ENCODE data around the gene ACIN1.

ACIN1 gene

GRCh38 chr14:23069413-23069806, 25.5 kb downstream of the ACIN1 start:
- H4K91ac ChIP-seq (ENCODE audit: low read depth, low read length, poor library complexity), result no peak overlapping the region
- peaks cover 23 to 25% of the 10 kb centered on the region in 2 donors for H3K4me1 ChIP-seq (ENCODE audit: control insufficient read depth in 2 of 2, insufficient read depth in 1 of 2, low read depth in 1 of 2, low read length in 2 of 2)
- H3K27me3 ChIP-seq (ENCODE audit: control insufficient read depth in 3 of 3, insufficient read depth in 3 of 3, low read depth in 1 of 3, low read length in 3 of 3), result no peaks in the 10 kb centered on the region
- H3K9me3 ChIP-seq (replicated peaks in 1 of 2; ENCODE audit: control insufficient read depth in 2 of 2, insufficient read depth in 1 of 2, low read depth in 1 of 2, low read length in 2 of 2), result no peaks in the 10 kb centered on the region
- no peak for DNase-seq (ENCODE audit: low spot score)
- H2BK5ac ChIP-seq (ENCODE audit: low read length), result no peak overlapping the region
- no peak overlapping the region for H3K4ac ChIP-seq (ENCODE audit: low read length)
- H2BK12ac ChIP-seq (ENCODE audit: low read length), result no peak overlapping the region
- no peak overlapping the region for H2AK5ac ChIP-seq (ENCODE audit: low read depth, low read length)
- H2BK15ac ChIP-seq (ENCODE audit: low read length), result no peak overlapping the region
- WGBS, 2 donors (ENCODE audit: extremely low coverage in 2 of 2, insufficient read length in 2 of 2, insufficient replicate concordance in 1 of 2), result no CpG with 5 or more reads among the region's 4 CpGs
- H2BK120ac ChIP-seq (ENCODE audit: low read depth, low read length), result no peak overlapping the region
- H4K8ac ChIP-seq (ENCODE audit: low read depth, low read length), result no peak overlapping the region
- H3K23ac ChIP-seq (ENCODE audit: low read depth, low read length, poor library complexity), result no peak overlapping the region
- H3K36me3 ChIP-seq (replicated peaks in 1 of 2; ENCODE audit: control insufficient read depth in 2 of 2, insufficient read depth in 2 of 2, low read length in 2 of 2), result peaks cover 45 to 70% of the 10 kb centered on the region in 2 donors
- H2AFZ ChIP-seq (ENCODE audit: low read length), result no peak overlapping the region
- no peak overlapping the region for H3K4me2 ChIP-seq (ENCODE audit: insufficient read depth, low read length, poor library complexity, severe bottlenecking)
- no peak overlapping the region for H3K14ac ChIP-seq (ENCODE audit: low read length)
- peaks cover 5% of the 10 kb centered on the region for H3K79me1 ChIP-seq (ENCODE audit: low read depth, low read length)
- H3K4me3 ChIP-seq (ENCODE audit: low read length in 2 of 2), result peak overlapping the region in 1 of 2 donors; percentile 83
- H3K27ac ChIP-seq (replicated peaks; ENCODE audit: low read length), result peak overlapping the region; percentile 59
- no peak overlapping the region for H3K18ac ChIP-seq (ENCODE audit: low read length)
- no peak overlapping the region for H3K9ac ChIP-seq (ENCODE audit: low read depth, low read length, poor library complexity)

- DNase-seq (ENCODE audit: low spot score), result peak; percentile 89
- Histone ChIP-seq H3K4me2 (ENCODE audit: insufficient read depth, low read length, poor library complexity, severe bottlenecking) (no peak overlapping the region), H2BK12ac (ENCODE audit: low read length) (no peak overlapping the region), H2BK120ac (ENCODE audit: low read depth, low read length) (no peak overlapping the region), H3K27ac (replicated peaks; ENCODE audit: low read length) (peak overlapping the region; percentile 59), H2BK5ac (ENCODE audit: low read length) (no peak overlapping the region), H3K4ac (ENCODE audit: low read length) (no peak overlapping the region), H2BK15ac (ENCODE audit: low read length) (no peak overlapping the region), H3K14ac (ENCODE audit: low read length) (no peak overlapping the region), H3K27me3 (ENCODE audit: control insufficient read depth in 3 of 3, insufficient read depth in 3 of 3, low read depth in 1 of 3, low read length in 3 of 3) (no peaks in the 10 kb centered on the region), H3K18ac (ENCODE audit: low read length) (no peak overlapping the region), H4K8ac (ENCODE audit: low read depth, low read length) (no peak overlapping the region), H2AK5ac (ENCODE audit: low read depth, low read length) (no peak overlapping the region), H3K79me1 (ENCODE audit: low read depth, low read length) (peaks cover 8% of the 10 kb centered on the region), H3K9me3 (replicated peaks in 1 of 2; ENCODE audit: control insufficient read depth in 2 of 2, insufficient read depth in 1 of 2, low read depth in 1 of 2, low read length in 2 of 2) (no peaks in the 10 kb centered on the region), H3K36me3 (replicated peaks in 1 of 2; ENCODE audit: control insufficient read depth in 2 of 2, insufficient read depth in 2 of 2, low read length in 2 of 2) (peaks cover 50 to 71% of the 10 kb centered on the region in 2 donors), H4K91ac (ENCODE audit: low read depth, low read length, poor library complexity) (no peak overlapping the region), H2AFZ (ENCODE audit: low read length) (no peak overlapping the region), H3K9ac (ENCODE audit: low read depth, low read length, poor library complexity) (no peak overlapping the region), H3K4me1 (ENCODE audit: control insufficient read depth in 2 of 2, insufficient read depth in 1 of 2, low read depth in 1 of 2, low read length in 2 of 2) (peaks cover 23 to 25% of the 10 kb centered on the region in 2 donors), H3K23ac (ENCODE audit: low read depth, low read length, poor library complexity) (no peak overlapping the region), H3K4me3 (ENCODE audit: low read length in 2 of 2) (no peak overlapping the region)
- WGBS, 2 donors (ENCODE audit: extremely low coverage in 2 of 2, insufficient read length in 2 of 2, insufficient replicate concordance in 1 of 2), result no CpG with 5 or more reads among the region's 8 CpGs
These were observed 26.0 kb downstream of the ACIN1 start for GRCh38 chr14:23068789-23069412.

- H2AFZ ChIP-seq (ENCODE audit: low read length), result no peak overlapping the region
- H3K9me3 ChIP-seq (replicated peaks in 1 of 2; ENCODE audit: control insufficient read depth in 2 of 2, insufficient read depth in 1 of 2, low read depth in 1 of 2, low read length in 2 of 2), result no peaks in the 10 kb centered on the region
- H3K36me3 ChIP-seq (replicated peaks in 1 of 2; ENCODE audit: control insufficient read depth in 2 of 2, insufficient read depth in 2 of 2, low read length in 2 of 2), result peaks cover 56 to 77% of the 10 kb centered on the region in 2 donors
- H2BK15ac ChIP-seq (ENCODE audit: low read length), result no peak overlapping the region
- no peak overlapping the region for H2BK5ac ChIP-seq (ENCODE audit: low read length)
- no peak overlapping the region for H3K27ac ChIP-seq (replicated peaks; ENCODE audit: low read length)
- no peak overlapping the region for H3K4me3 ChIP-seq (ENCODE audit: low read length in 2 of 2)
- DNase-seq (ENCODE audit: low spot score), result no peak
- no peak overlapping the region for H2AK5ac ChIP-seq (ENCODE audit: low read depth, low read length)
- H3K14ac ChIP-seq (ENCODE audit: low read length), result no peak overlapping the region
- H4K91ac ChIP-seq (ENCODE audit: low read depth, low read length, poor library complexity), result no peak overlapping the region
- H3K23ac ChIP-seq (ENCODE audit: low read depth, low read length, poor library complexity), result no peak overlapping the region
- peaks cover 8% of the 10 kb centered on the region for H3K79me1 ChIP-seq (ENCODE audit: low read depth, low read length)
- peaks cover 23 to 25% of the 10 kb centered on the region in 2 donors for H3K4me1 ChIP-seq (ENCODE audit: control insufficient read depth in 2 of 2, insufficient read depth in 1 of 2, low read depth in 1 of 2, low read length in 2 of 2)
- no CpG with 5 or more reads among the region's 14 CpGs for WGBS, 2 donors (ENCODE audit: extremely low coverage in 2 of 2, insufficient read length in 2 of 2, insufficient replicate concordance in 1 of 2)
- H2BK12ac ChIP-seq (ENCODE audit: low read length), result no peak overlapping the region
- no peak overlapping the region for H3K4ac ChIP-seq (ENCODE audit: low read length)
- H3K9ac ChIP-seq (ENCODE audit: low read depth, low read length, poor library complexity), result no peak overlapping the region
- H3K18ac ChIP-seq (ENCODE audit: low read length), result no peak overlapping the region
- no peak overlapping the region for H2BK120ac ChIP-seq (ENCODE audit: low read depth, low read length)
- no peaks in the 10 kb centered on the region for H3K27me3 ChIP-seq (ENCODE audit: control insufficient read depth in 3 of 3, insufficient read depth in 3 of 3, low read depth in 1 of 3, low read length in 3 of 3)
- H4K8ac ChIP-seq (ENCODE audit: low read depth, low read length), result no peak overlapping the region
- peak overlapping the region; percentile 12 for H3K4me2 ChIP-seq (ENCODE audit: insufficient read depth, low read length, poor library complexity, severe bottlenecking)
These were observed 26.8 kb downstream of the ACIN1 start for GRCh38 chr14:23067847-23068788.
